ENCODE measurements around the gene ZNF584.

GRCh38 chr19:58361900-58362271, 46.6 kb upstream of the ZNF584 start:
- TF ChIP-seq, protein P1, sequence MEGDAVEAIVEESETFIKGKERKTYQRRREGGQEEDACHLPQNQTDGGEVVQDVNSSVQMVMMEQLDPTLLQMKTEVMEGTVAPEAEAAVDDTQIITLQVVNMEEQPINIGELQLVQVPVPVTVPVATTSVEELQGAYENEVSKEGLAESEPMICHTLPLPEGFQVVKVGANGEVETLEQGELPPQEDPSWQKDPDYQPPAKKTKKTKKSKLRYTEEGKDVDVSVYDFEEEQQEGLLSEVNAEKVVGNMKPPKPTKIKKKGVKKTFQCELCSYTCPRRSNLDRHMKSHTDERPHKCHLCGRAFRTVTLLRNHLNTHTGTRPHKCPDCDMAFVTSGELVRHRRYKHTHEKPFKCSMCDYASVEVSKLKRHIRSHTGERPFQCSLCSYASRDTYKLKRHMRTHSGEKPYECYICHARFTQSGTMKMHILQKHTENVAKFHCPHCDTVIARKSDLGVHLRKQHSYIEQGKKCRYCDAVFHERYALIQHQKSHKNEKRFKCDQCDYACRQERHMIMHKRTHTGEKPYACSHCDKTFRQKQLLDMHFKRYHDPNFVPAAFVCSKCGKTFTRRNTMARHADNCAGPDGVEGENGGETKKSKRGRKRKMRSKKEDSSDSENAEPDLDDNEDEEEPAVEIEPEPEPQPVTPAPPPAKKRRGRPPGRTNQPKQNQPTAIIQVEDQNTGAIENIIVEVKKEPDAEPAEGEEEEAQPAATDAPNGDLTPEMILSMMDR (conservative IDR thresholded peaks at IDR 0.05; ENCODE audit: low read depth in 2 of 2), result 0 out of 4 replicates have a peak, but pooled peaks of 1 of the 2 experiments have one; percentile 5
- TF ChIP-seq CREB1 (CRISPR knock-in tag; IDR thresholded peaks at IDR 0.05; ENCODE audit: low read depth), result no peak
- TF ChIP-seq, protein P2, sequence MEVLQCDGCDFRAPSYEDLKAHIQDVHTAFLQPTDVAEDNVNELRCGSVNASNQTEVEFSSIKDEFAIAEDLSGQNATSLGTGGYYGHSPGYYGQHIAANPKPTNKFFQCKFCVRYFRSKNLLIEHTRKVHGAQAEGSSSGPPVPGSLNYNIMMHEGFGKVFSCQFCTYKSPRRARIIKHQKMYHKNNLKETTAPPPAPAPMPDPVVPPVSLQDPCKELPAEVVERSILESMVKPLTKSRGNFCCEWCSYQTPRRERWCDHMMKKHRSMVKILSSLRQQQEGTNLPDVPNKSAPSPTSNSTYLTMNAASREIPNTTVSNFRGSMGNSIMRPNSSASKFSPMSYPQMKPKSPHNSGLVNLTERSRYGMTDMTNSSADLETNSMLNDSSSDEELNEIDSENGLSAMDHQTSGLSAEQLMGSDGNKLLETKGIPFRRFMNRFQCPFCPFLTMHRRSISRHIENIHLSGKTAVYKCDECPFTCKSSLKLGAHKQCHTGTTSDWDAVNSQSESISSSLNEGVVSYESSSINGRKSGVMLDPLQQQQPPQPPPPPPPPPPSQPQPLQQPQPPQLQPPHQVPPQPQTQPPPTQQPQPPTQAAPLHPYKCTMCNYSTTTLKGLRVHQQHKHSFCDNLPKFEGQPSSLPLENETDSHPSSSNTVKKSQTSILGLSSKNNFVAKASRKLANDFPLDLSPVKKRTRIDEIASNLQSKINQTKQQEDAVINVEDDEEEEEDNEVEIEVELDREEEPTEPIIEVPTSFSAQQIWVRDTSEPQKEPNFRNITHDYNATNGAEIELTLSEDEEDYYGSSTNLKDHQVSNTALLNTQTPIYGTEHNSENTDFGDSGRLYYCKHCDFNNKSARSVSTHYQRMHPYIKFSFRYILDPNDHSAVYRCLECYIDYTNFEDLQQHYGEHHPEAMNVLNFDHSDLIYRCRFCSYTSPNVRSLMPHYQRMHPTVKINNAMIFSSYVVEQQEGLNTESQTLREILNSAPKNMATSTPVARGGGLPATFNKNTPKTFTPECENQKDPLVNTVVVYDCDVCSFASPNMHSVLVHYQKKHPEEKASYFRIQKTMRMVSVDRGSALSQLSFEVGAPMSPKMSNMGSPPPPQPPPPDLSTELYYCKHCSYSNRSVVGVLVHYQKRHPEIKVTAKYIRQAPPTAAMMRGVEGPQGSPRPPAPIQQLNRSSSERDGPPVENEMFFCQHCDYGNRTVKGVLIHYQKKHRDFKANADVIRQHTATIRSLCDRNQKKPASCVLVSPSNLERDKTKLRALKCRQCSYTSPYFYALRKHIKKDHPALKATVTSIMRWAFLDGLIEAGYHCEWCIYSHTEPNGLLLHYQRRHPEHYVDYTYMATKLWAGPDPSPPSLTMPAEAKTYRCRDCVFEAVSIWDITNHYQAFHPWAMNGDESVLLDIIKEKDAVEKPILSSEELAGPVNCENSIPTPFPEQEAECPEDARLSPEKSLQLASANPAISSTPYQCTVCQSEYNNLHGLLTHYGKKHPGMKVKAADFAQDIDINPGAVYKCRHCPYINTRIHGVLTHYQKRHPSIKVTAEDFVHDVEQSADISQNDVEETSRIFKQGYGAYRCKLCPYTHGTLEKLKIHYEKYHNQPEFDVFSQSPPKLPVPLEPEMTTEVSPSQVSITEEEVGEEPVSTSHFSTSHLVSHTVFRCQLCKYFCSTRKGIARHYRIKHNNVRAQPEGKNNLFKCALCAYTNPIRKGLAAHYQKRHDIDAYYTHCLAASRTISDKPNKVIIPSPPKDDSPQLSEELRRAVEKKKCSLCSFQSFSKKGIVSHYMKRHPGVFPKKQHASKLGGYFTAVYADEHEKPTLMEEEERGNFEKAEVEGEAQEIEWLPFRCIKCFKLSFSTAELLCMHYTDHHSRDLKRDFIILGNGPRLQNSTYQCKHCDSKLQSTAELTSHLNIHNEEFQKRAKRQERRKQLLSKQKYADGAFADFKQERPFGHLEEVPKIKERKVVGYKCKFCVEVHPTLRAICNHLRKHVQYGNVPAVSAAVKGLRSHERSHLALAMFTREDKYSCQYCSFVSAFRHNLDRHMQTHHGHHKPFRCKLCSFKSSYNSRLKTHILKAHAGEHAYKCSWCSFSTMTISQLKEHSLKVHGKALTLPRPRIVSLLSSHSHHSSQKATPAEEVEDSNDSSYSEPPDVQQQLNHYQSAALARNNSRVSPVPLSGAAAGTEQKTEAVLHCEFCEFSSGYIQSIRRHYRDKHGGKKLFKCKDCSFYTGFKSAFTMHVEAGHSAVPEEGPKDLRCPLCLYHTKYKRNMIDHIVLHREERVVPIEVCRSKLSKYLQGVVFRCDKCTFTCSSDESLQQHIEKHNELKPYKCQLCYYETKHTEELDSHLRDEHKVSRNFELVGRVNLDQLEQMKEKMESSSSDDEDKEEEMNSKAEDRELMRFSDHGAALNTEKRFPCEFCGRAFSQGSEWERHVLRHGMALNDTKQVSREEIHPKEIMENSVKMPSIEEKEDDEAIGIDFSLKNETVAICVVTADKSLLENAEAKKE (CRISPR knock-in tag; IDR thresholded peaks at IDR 0.05), result no peak

Data from GM23338 (cell line).